CD4-positive, alpha-beta T cell treated with Interleukin-21 for 1 hour (primary cell): ENCODE data around the gene PHF11.
"Not testable (repeated sequence)": the region's sequence is repeated elsewhere in the genome, so short reads cannot be mapped to it uniquely, and the experiment has no call there.

ENCODE experiments used
- DNase-seq: peaks from one replicate; pipeline ENCODE4 v3.0.0-alpha.2; 2020

Gene PHF11

GRCh38 chr13:49550942-49551644 lies 55.3 kb downstream of the PHF11 start:
- no peak for DNase-seq

- DNase-seq: no peak
These were observed 58.1 kb downstream of the PHF11 start for GRCh38 chr13:49553888-49554287.

GRCh38 chr13:49554387-49554786 lies 58.6 kb downstream of the PHF11 start:
- DNase-seq: no peak

GRCh38 chr13:49559006-49559405 lies 63.3 kb downstream of the PHF11 start:
- DNase-seq: no peak

- no peak for DNase-seq
These were observed 64.7 kb downstream of the PHF11 start for GRCh38 chr13:49560270-49561061.

GRCh38 chr13:49561062-49561410 lies 65.3 kb downstream of the PHF11 start:
- no peak for DNase-seq

GRCh38 chr13:49563516-49563915 lies 67.8 kb downstream of the PHF11 start:
- DNase-seq: no peak

- DNase-seq: not testable (repeated sequence)
These were observed 69.7 kb downstream of the PHF11 start for GRCh38 chr13:49565461-49565860.

GRCh38 chr13:49566461-49566860 lies 70.7 kb downstream of the PHF11 start:
- DNase-seq: no peak

GRCh38 chr13:49567491-49567890 lies 71.7 kb downstream of the PHF11 start:
- DNase-seq: no peak

GRCh38 chr13:49569993-49570689 lies 74.4 kb downstream of the PHF11 start:
- peak; percentile 14 for DNase-seq

- no peak for DNase-seq
These were observed 75.8 kb downstream of the PHF11 start for GRCh38 chr13:49571299-49572240.
